ENCODE results near the gene SRPRB. TPM values are rescaled to one million over a fixed set of nuclear protein-coding genes. Genes with fewer than 3 reads are reported as not detected.

The SRPRB gene
- total and polyA plus RNA-seq, 3 donors from 2014 or later: 35.9 to 104 (median 42.7) TPM

GRCh38 chr3:133762539-133762938 lies 43.1 kb upstream of the SRPRB start:
- Histone ChIP-seq H3K27me3 (no peaks in the 10 kb centered on the region), H3K36me3 (ENCODE audit: low read depth, missing control alignments) (no peaks in the 10 kb centered on the region), H3K4me3 (no peak overlapping the region), H3K9me3 (no peaks in the 10 kb centered on the region), H3K27ac (no peak overlapping the region), H3K4me1 (no peaks in the 10 kb centered on the region)
- no peak for DNase-seq
- WGBS, 2 donors: 63 to 98% methylated on average over 3 of the region's 3 CpGs
- intact Hi-C loops (cut with DNase I; ENCODE audit: low total_unique reads): no loop called here
- TF ChIP-seq POLR2A (IDR thresholded peaks at IDR 0.05) (no peak), CTCF (IDR thresholded peaks at IDR 0.05) (no peak)

GRCh38 chr3:133763797-133764683 lies 41.6 kb upstream of the SRPRB start:
- no peak overlapping the region for H3K4me3 ChIP-seq
- DNase-seq: no peak
- no peak overlapping the region for H3K27ac ChIP-seq
- 79 to 80% methylated on average over 6 of the region's 6 CpGs for WGBS, 2 donors
- TF ChIP-seq CTCF (IDR thresholded peaks at IDR 0.05) (no peak), POLR2A (IDR thresholded peaks at IDR 0.05) (no peak)
- H3K27me3 ChIP-seq: no peaks in the 10 kb centered on the region
- no peaks in the 10 kb centered on the region for H3K9me3 ChIP-seq
- no peaks in the 10 kb centered on the region for H3K36me3 ChIP-seq (ENCODE audit: low read depth, missing control alignments)
- intact Hi-C loops (cut with DNase I; ENCODE audit: low total_unique reads): no loop called here
- no peaks in the 10 kb centered on the region for H3K4me1 ChIP-seq

GRCh38 chr3:133765256-133765655 lies 40.4 kb upstream of the SRPRB start:
- Histone ChIP-seq H3K36me3 (ENCODE audit: low read depth, missing control alignments) (no peaks in the 10 kb centered on the region), H3K9me3 (no peaks in the 10 kb centered on the region), H3K4me1 (no peaks in the 10 kb centered on the region), H3K4me3 (no peak overlapping the region), H3K27me3 (no peaks in the 10 kb centered on the region), H3K27ac (no peak overlapping the region)
- intact Hi-C loops (cut with DNase I; ENCODE audit: low total_unique reads): no loop called here
- DNase-seq: no peak
- TF ChIP-seq POLR2A (IDR thresholded peaks at IDR 0.05) (no peak), CTCF (IDR thresholded peaks at IDR 0.05) (no peak)

- no peaks in the 10 kb centered on the region for H3K9me3 ChIP-seq
- TF ChIP-seq CTCF (IDR thresholded peaks at IDR 0.05) (no peak), POLR2A (IDR thresholded peaks at IDR 0.05) (no peak)
- intact Hi-C loops (cut with DNase I; ENCODE audit: low total_unique reads): no loop called here
- H3K4me3 ChIP-seq: no peak overlapping the region
- no peak overlapping the region for H3K27ac ChIP-seq
- H3K4me1 ChIP-seq: no peaks in the 10 kb centered on the region
- DNase-seq: no peak
- no peaks in the 10 kb centered on the region for H3K36me3 ChIP-seq (ENCODE audit: low read depth, missing control alignments)
- WGBS, 2 donors: 85 to 100% methylated on average over 1 of the region's 1 CpG
- H3K27me3 ChIP-seq: no peaks in the 10 kb centered on the region
Observed at GRCh38 chr3:133767607-133768006, 38.0 kb upstream of the SRPRB start.

- H3K27me3 ChIP-seq: no peaks in the 10 kb centered on the region
- H3K4me1 ChIP-seq: no peaks in the 10 kb centered on the region
- intact Hi-C loops (cut with DNase I; ENCODE audit: low total_unique reads): no loop called here
- H3K4me3 ChIP-seq: no peak overlapping the region
- 87 to 90% methylated on average over 3 of the region's 3 CpGs for WGBS, 2 donors
- H3K27ac ChIP-seq: no peak overlapping the region
- no peaks in the 10 kb centered on the region for H3K36me3 ChIP-seq (ENCODE audit: low read depth, missing control alignments)
- no peak for DNase-seq
- TF ChIP-seq POLR2A (IDR thresholded peaks at IDR 0.05): no peak
- TF ChIP-seq CTCF (IDR thresholded peaks at IDR 0.05): no peak
- no peaks in the 10 kb centered on the region for H3K9me3 ChIP-seq
Observed at GRCh38 chr3:133769536-133769935, 36.1 kb upstream of the SRPRB start.

Measured in testis (tissue), 3 donors.